Measurements from ENCODE around the gene MGAT4B. TPM values are rescaled to one million over a fixed set of nuclear protein-coding genes. Genes with fewer than 3 reads are reported as not detected.
A peak's percentile ranks its signal among the peaks of the same experiment; 100 is the strongest.

The MGAT4B gene
- total RNA-seq, 2 donors from 2014 or later, result 66.5 to 85.9 TPM

GRCh38 chr5:179765400-179765799 lies 41.3 kb downstream of the MGAT4B start:
- peak; percentile 83 for DNase-seq
- ATAC-seq, result peak; percentile 32 to 83
- intact Hi-C loops (cut with DNase I), result no loop called here

GRCh38 chr5:179764056-179764455 lies 42.6 kb downstream of the MGAT4B start:
- intact Hi-C loops (cut with DNase I), result no loop called here
- DNase-seq, result no peak
- no peak for ATAC-seq

GRCh38 chr5:179763215-179763945 lies 43.3 kb downstream of the MGAT4B start:
- ATAC-seq (peak; percentile 59 to 79), DNase-seq (peak; percentile 66)
- intact Hi-C loops (cut with DNase I), result loop anchor here in 1 of 2 donors (2.0 kb wide), 1 partner anchor 33 kb away; no protein-coding TSS in a partner anchor

- intact Hi-C loops (cut with DNase I), result loop anchor here in 1 of 2 donors (2.0 kb wide), 1 partner anchor 34 kb away; no protein-coding TSS in a partner anchor
- ATAC-seq, result no peak
- no peak for DNase-seq
Observed at GRCh38 chr5:179762781-179763176, 43.9 kb downstream of the MGAT4B start.

GRCh38 chr5:179762079-179762780 lies 44.4 kb downstream of the MGAT4B start:
- peak in 1 of 2 donors; percentile 2 for ATAC-seq
- intact Hi-C loops (cut with DNase I), result loop anchor here in 1 of 2 donors (2.0 kb wide), 1 partner anchor 35 kb away; no protein-coding TSS in a partner anchor

GRCh38 chr5:179759581-179760551 lies 46.8 kb downstream of the MGAT4B start:
- peak in 1 of 2 donors; percentile 69 for ATAC-seq
- intact Hi-C loops (cut with DNase I), result loop anchor here in 1 of 2 donors (10.0 kb wide), 1 partner anchor 65 kb away; the partner anchor contains the start of gene CANX

More at GRCh38 chr5:179762079-179762780, 44.4 kb downstream of the MGAT4B start:
- no peak for DNase-seq

GRCh38 chr5:179758955-179759354 lies 47.7 kb downstream of the MGAT4B start:
- ATAC-seq (no peak), DNase-seq (no peak)
- intact Hi-C loops (cut with DNase I), result loop anchor here in 1 of 2 donors (10.0 kb wide), 1 partner anchor 64 kb away; the partner anchor contains the start of gene CANX

More at GRCh38 chr5:179759581-179760551, 46.8 kb downstream of the MGAT4B start:
- no peak for DNase-seq

- intact Hi-C loops (cut with DNase I), result loop anchor here in 1 of 2 donors (10.0 kb wide), 1 partner anchor 60 kb away; the partner anchor contains the start of gene CANX
- no peak for DNase-seq
- peak; percentile 41 to 43 for ATAC-seq
Observed at GRCh38 chr5:179755022-179755421, 51.6 kb downstream of the MGAT4B start.

GRCh38 chr5:179753971-179754370 lies 52.7 kb downstream of the MGAT4B start:
- DNase-seq (no peak), ATAC-seq (no peak)
- intact Hi-C loops (cut with DNase I), result loop anchor here in 1 of 2 donors (10.0 kb wide), 1 partner anchor 59 kb away; the partner anchor contains the start of gene CANX

- DNase-seq, result no peak
- ATAC-seq, result no peak
- intact Hi-C loops (cut with DNase I), result loop anchor here in 1 of 2 donors (10.0 kb wide), 1 partner anchor 55 kb away; the partner anchor contains the start of gene CANX
Observed at GRCh38 chr5:179749857-179750508, 56.7 kb downstream of the MGAT4B start.

GRCh38 chr5:179747811-179748210 lies 58.9 kb downstream of the MGAT4B start:
- ATAC-seq (no peak), DNase-seq (no peak)
- intact Hi-C loops (cut with DNase I), result no loop called here

Small RNA genes lying within 50 kb of the gene (microRNA-seq; reads per million reads assigned to microRNA genes)
- gene MIR1229, result 1.0 to 1.1 reads per million in 2 donors

Other genes with a start within 250 kb of the MGAT4B start
- 100 to 1,000 TPM; 235 to 273 TPM for gene HNRNPH1, start 183.2 kb downstream of the MGAT4B start, total RNA-seq
- gene CBY3, start 125.8 kb downstream of the MGAT4B start, total RNA-seq, result not detected
- gene CANX, start 107.9 kb downstream of the MGAT4B start, total RNA-seq, result 100 to 1,000 TPM; 446 to 550 TPM
- gene MAML1, start 74.0 kb downstream of the MGAT4B start, total RNA-seq, result 10 to 100 TPM; 11.9 to 15.3 TPM
- 10 to 100 TPM; 13.9 to 16.1 TPM for gene LTC4S, start 12.9 kb downstream of the MGAT4B start, total RNA-seq
- gene SQSTM1, start 14.0 kb upstream of the MGAT4B start, total RNA-seq, result 100 to 1,000 TPM; 302 to 316 TPM
- 10 to 100 TPM; 11.1 to 12.7 TPM for gene MRNIP, start 52.0 kb upstream of the MGAT4B start, total RNA-seq
- gene TBC1D9B, start 101.0 kb upstream of the MGAT4B start, total RNA-seq, result 10 to 100 TPM; 43.5 to 53.5 TPM